ENCODE measurements around the gene BMP6.
"Not testable (repeated sequence)": the region's sequence is repeated elsewhere in the genome, so short reads cannot be mapped to it uniquely, and the experiment has no call there.

BMP6 gene

GRCh38 chr6:7897461-7898192 is 171.7 kb downstream of the BMP6 start:
- Histone ChIP-seq H3K27me3 (replicated peaks; ENCODE audit: control insufficient read depth, insufficient read depth, low read length, poor library complexity, severe bottlenecking) (no peaks in the 10 kb centered on the region), H3K36me3 (ENCODE audit: control insufficient read depth, insufficient read depth, low read length) (peaks cover 49% of the 10 kb centered on the region), H3K9me3 (ENCODE audit: control insufficient read depth, low read length) (no peaks in the 10 kb centered on the region), H3K4me1 (ENCODE audit: control insufficient read depth, insufficient read depth, low read length, poor library complexity, severe bottlenecking) (no peaks in the 10 kb centered on the region), H3K27ac (ENCODE audit: insufficient read depth, low read length, poor library complexity, severe bottlenecking) (no peak overlapping the region), H3K4me3 (ENCODE audit: insufficient read depth, low read depth, low read length, poor library complexity, severe bottlenecking) (no peak overlapping the region)
- no peak for DNase-seq

- H3K4me3 ChIP-seq (ENCODE audit: insufficient read depth, low read depth, low read length, poor library complexity, severe bottlenecking); H3K27ac ChIP-seq (ENCODE audit: insufficient read depth, low read length, poor library complexity, severe bottlenecking); DNase-seq; H3K27me3 ChIP-seq (replicated peaks; ENCODE audit: control insufficient read depth, insufficient read depth, low read length, poor library complexity, severe bottlenecking); H3K9me3 ChIP-seq (ENCODE audit: control insufficient read depth, low read length); H3K4me1 ChIP-seq (ENCODE audit: control insufficient read depth, insufficient read depth, low read length, poor library complexity, severe bottlenecking): not testable (repeated sequence)
- peaks cover 50% of the 10 kb centered on the region for H3K36me3 ChIP-seq (ENCODE audit: control insufficient read depth, insufficient read depth, low read length)
Measured at GRCh38 chr6:7898193-7898586, 172.3 kb downstream of the BMP6 start.

GRCh38 chr6:7899101-7899888 is 173.4 kb downstream of the BMP6 start:
- Histone ChIP-seq H3K4me3 (ENCODE audit: insufficient read depth, low read depth, low read length, poor library complexity, severe bottlenecking) (no peak overlapping the region), H3K9me3 (ENCODE audit: control insufficient read depth, low read length) (no peaks in the 10 kb centered on the region), H3K36me3 (ENCODE audit: control insufficient read depth, insufficient read depth, low read length) (peaks cover 54% of the 10 kb centered on the region), H3K27ac (ENCODE audit: insufficient read depth, low read length, poor library complexity, severe bottlenecking) (no peak overlapping the region), H3K27me3 (replicated peaks; ENCODE audit: control insufficient read depth, insufficient read depth, low read length, poor library complexity, severe bottlenecking) (no peaks in the 10 kb centered on the region), H3K4me1 (ENCODE audit: control insufficient read depth, insufficient read depth, low read length, poor library complexity, severe bottlenecking) (no peaks in the 10 kb centered on the region)
- DNase-seq = no peak

- Histone ChIP-seq H3K9me3 (ENCODE audit: control insufficient read depth, low read length) (no peaks in the 10 kb centered on the region), H3K4me3 (ENCODE audit: insufficient read depth, low read depth, low read length, poor library complexity, severe bottlenecking) (no peak overlapping the region), H3K27me3 (replicated peaks; ENCODE audit: control insufficient read depth, insufficient read depth, low read length, poor library complexity, severe bottlenecking) (no peaks in the 10 kb centered on the region), H3K27ac (ENCODE audit: insufficient read depth, low read length, poor library complexity, severe bottlenecking) (no peak overlapping the region), H3K4me1 (ENCODE audit: control insufficient read depth, insufficient read depth, low read length, poor library complexity, severe bottlenecking) (no peaks in the 10 kb centered on the region), H3K36me3 (ENCODE audit: control insufficient read depth, insufficient read depth, low read length) (peaks cover 56% of the 10 kb centered on the region)
- DNase-seq = no peak
Measured at GRCh38 chr6:7899889-7900213, 174.0 kb downstream of the BMP6 start.

GRCh38 chr6:7900621-7901020 is 174.7 kb downstream of the BMP6 start:
- Histone ChIP-seq H3K27me3 (replicated peaks; ENCODE audit: control insufficient read depth, insufficient read depth, low read length, poor library complexity, severe bottlenecking) (no peaks in the 10 kb centered on the region), H3K9me3 (ENCODE audit: control insufficient read depth, low read length) (no peaks in the 10 kb centered on the region), H3K36me3 (ENCODE audit: control insufficient read depth, insufficient read depth, low read length) (peaks cover 54% of the 10 kb centered on the region), H3K4me1 (ENCODE audit: control insufficient read depth, insufficient read depth, low read length, poor library complexity, severe bottlenecking) (no peaks in the 10 kb centered on the region), H3K27ac (ENCODE audit: insufficient read depth, low read length, poor library complexity, severe bottlenecking) (no peak overlapping the region), H3K4me3 (ENCODE audit: insufficient read depth, low read depth, low read length, poor library complexity, severe bottlenecking) (no peak overlapping the region)
- no peak for DNase-seq

GRCh38 chr6:7901056-7901455 is 175.2 kb downstream of the BMP6 start:
- Histone ChIP-seq H3K36me3 (ENCODE audit: control insufficient read depth, insufficient read depth, low read length) (peaks cover 54% of the 10 kb centered on the region), H3K4me1 (ENCODE audit: control insufficient read depth, insufficient read depth, low read length, poor library complexity, severe bottlenecking) (no peaks in the 10 kb centered on the region), H3K9me3 (ENCODE audit: control insufficient read depth, low read length) (no peaks in the 10 kb centered on the region), H3K4me3 (ENCODE audit: insufficient read depth, low read depth, low read length, poor library complexity, severe bottlenecking) (no peak overlapping the region), H3K27ac (ENCODE audit: insufficient read depth, low read length, poor library complexity, severe bottlenecking) (no peak overlapping the region), H3K27me3 (replicated peaks; ENCODE audit: control insufficient read depth, insufficient read depth, low read length, poor library complexity, severe bottlenecking) (no peaks in the 10 kb centered on the region)
- DNase-seq = no peak

- Histone ChIP-seq H3K27me3 (replicated peaks; ENCODE audit: control insufficient read depth, insufficient read depth, low read length, poor library complexity, severe bottlenecking) (no peaks in the 10 kb centered on the region), H3K4me3 (ENCODE audit: insufficient read depth, low read depth, low read length, poor library complexity, severe bottlenecking) (no peak overlapping the region), H3K9me3 (ENCODE audit: control insufficient read depth, low read length) (no peaks in the 10 kb centered on the region), H3K27ac (ENCODE audit: insufficient read depth, low read length, poor library complexity, severe bottlenecking) (no peak overlapping the region), H3K4me1 (ENCODE audit: control insufficient read depth, insufficient read depth, low read length, poor library complexity, severe bottlenecking) (no peaks in the 10 kb centered on the region), H3K36me3 (ENCODE audit: control insufficient read depth, insufficient read depth, low read length) (peaks cover 54% of the 10 kb centered on the region)
- no peak for DNase-seq
Measured at GRCh38 chr6:7901780-7902179, 175.9 kb downstream of the BMP6 start.

- H3K27me3 ChIP-seq (replicated peaks; ENCODE audit: control insufficient read depth, insufficient read depth, low read length, poor library complexity, severe bottlenecking) = no peaks in the 10 kb centered on the region
- H3K4me1 ChIP-seq (ENCODE audit: control insufficient read depth, insufficient read depth, low read length, poor library complexity, severe bottlenecking) = no peaks in the 10 kb centered on the region
- H3K27ac ChIP-seq (ENCODE audit: insufficient read depth, low read length, poor library complexity, severe bottlenecking) = no peak overlapping the region
- H3K4me3 ChIP-seq (ENCODE audit: insufficient read depth, low read depth, low read length, poor library complexity, severe bottlenecking) = no peak overlapping the region
- H3K36me3 ChIP-seq (ENCODE audit: control insufficient read depth, insufficient read depth, low read length) = peaks cover 54% of the 10 kb centered on the region
- no peaks in the 10 kb centered on the region for H3K9me3 ChIP-seq (ENCODE audit: control insufficient read depth, low read length)
- DNase-seq = no peak
Measured at GRCh38 chr6:7902221-7902620, 176.3 kb downstream of the BMP6 start.

- Histone ChIP-seq H3K9me3 (ENCODE audit: control insufficient read depth, low read length) (no peaks in the 10 kb centered on the region), H3K36me3 (ENCODE audit: control insufficient read depth, insufficient read depth, low read length) (peaks cover 48% of the 10 kb centered on the region), H3K27ac (ENCODE audit: insufficient read depth, low read length, poor library complexity, severe bottlenecking) (no peak overlapping the region), H3K27me3 (replicated peaks; ENCODE audit: control insufficient read depth, insufficient read depth, low read length, poor library complexity, severe bottlenecking) (no peaks in the 10 kb centered on the region), H3K4me1 (ENCODE audit: control insufficient read depth, insufficient read depth, low read length, poor library complexity, severe bottlenecking) (no peaks in the 10 kb centered on the region), H3K4me3 (ENCODE audit: insufficient read depth, low read depth, low read length, poor library complexity, severe bottlenecking) (no peak overlapping the region)
- DNase-seq = no peak
Measured at GRCh38 chr6:7902867-7903266, 177.0 kb downstream of the BMP6 start.

GRCh38 chr6:7903673-7904072 is 177.8 kb downstream of the BMP6 start:
- Histone ChIP-seq H3K27me3 (replicated peaks; ENCODE audit: control insufficient read depth, insufficient read depth, low read length, poor library complexity, severe bottlenecking) (no peaks in the 10 kb centered on the region), H3K27ac (ENCODE audit: insufficient read depth, low read length, poor library complexity, severe bottlenecking) (no peak overlapping the region), H3K36me3 (ENCODE audit: control insufficient read depth, insufficient read depth, low read length) (peaks cover 44% of the 10 kb centered on the region), H3K9me3 (ENCODE audit: control insufficient read depth, low read length) (no peaks in the 10 kb centered on the region), H3K4me3 (ENCODE audit: insufficient read depth, low read depth, low read length, poor library complexity, severe bottlenecking) (no peak overlapping the region), H3K4me1 (ENCODE audit: control insufficient read depth, insufficient read depth, low read length, poor library complexity, severe bottlenecking) (no peaks in the 10 kb centered on the region)
- no peak for DNase-seq

All from effector memory CD4-positive, alpha-beta T cell (primary cell).